KMS-11 (cell line): ENCODE measurements around the gene MGAT3.

Experiments
- H2AFZ ChIP-seq: fragments of 200-600 bp; sonication (generic); 2 replicates; pipeline ENCODE4 v1.6.1; 2016; ENCODE audit warnings: antibody characterized with exemption, mixed run types, low read depth
- H3K27ac ChIP-seq: fragments of 200-600 bp; sonication (generic); 2 replicates; pipeline ENCODE4 v1.6.1; 2016; ENCODE audit warnings: mild to moderate bottlenecking, mixed run types
- H3K27me3 ChIP-seq: fragments of 200-600 bp; sonication (generic); 2 replicates; pipeline ENCODE4 v1.6.1; 2017; ENCODE audit warnings: mild to moderate bottlenecking, low read depth, mixed run types, moderate library complexity; ENCODE audit not compliant: insufficient read depth
- H3K36me3 ChIP-seq: fragments of 200-600 bp; sonication (generic); 2 replicates; pipeline ENCODE4 v1.6.1; 2017; ENCODE audit warnings: mild to moderate bottlenecking, mixed run types; ENCODE audit not compliant: insufficient read depth
- H3K4me1 ChIP-seq: fragments of 200-600 bp; sonication (generic); 2 replicates; pipeline ENCODE4 v1.6.1; 2016; ENCODE audit warnings: mild to moderate bottlenecking, low read depth, mixed run types; ENCODE audit not compliant: poor library complexity, severe bottlenecking
- H3K4me2 ChIP-seq: fragments of 200-600 bp; sonication (generic); 2 replicates; pipeline ENCODE4 v1.7.0; 2016; ENCODE audit warnings: mild to moderate bottlenecking, mixed run types
- H3K4me3 ChIP-seq: fragments of 200-600 bp; sonication (generic); IDR thresholded peaks from 2 replicates; pipeline ENCODE4 v1.6.1; 2017; ENCODE audit warnings: low read depth, low read length, mixed read lengths; ENCODE audit not compliant: insufficient read depth
- H3K79me2 ChIP-seq: fragments of 200-600 bp; sonication (generic); 2 replicates; pipeline ENCODE4 v1.6.1; 2016; ENCODE audit warnings: low read depth, mixed run types; ENCODE audit not compliant: insufficient read depth
- H3K9ac ChIP-seq: fragments of 200-600 bp; sonication (generic); 2 replicates; pipeline ENCODE4 v1.6.1; 2016; ENCODE audit warnings: mild to moderate bottlenecking, mixed run types
- H4K20me1 ChIP-seq: fragments of 200-600 bp; sonication (generic); 2 replicates; pipeline ENCODE4 v1.6.1; 2016; ENCODE audit warnings: mild to moderate bottlenecking, mixed run types; ENCODE audit not compliant: insufficient read depth
- CTCF ChIP-seq: fragments of 200-600 bp; sonication (generic); conservative IDR thresholded peaks from 2 replicates; pipeline ENCODE4 v1.6.1; 2017; ENCODE audit warnings: low read depth, mild to moderate bottlenecking, antibody characterized with exemption, low read length, moderate library complexity, mixed read lengths

Gene MGAT3

GRCh38 chr22:39494471-39495120 is 37.8 kb downstream of the MGAT3 start:
- no peaks in the 10 kb centered on the region; the same call in 1 of the 2 replicates for H4K20me1 ChIP-seq
- no peaks in the 10 kb centered on the region for H3K79me2 ChIP-seq
- H3K4me3 ChIP-seq = no peak overlapping the region
- no peaks in the 10 kb centered on the region for H3K27me3 ChIP-seq
- no peak overlapping the region for H3K27ac ChIP-seq
- H3K9ac ChIP-seq = no peak overlapping the region
- no peaks in the 10 kb centered on the region for H3K36me3 ChIP-seq
- H3K4me1 ChIP-seq = peaks cover 15% of the 10 kb centered on the region
- TF ChIP-seq CTCF = no peak
- H3K4me2 ChIP-seq = no peak overlapping the region
- no peak overlapping the region for H2AFZ ChIP-seq

- Histone ChIP-seq H3K4me2 (no peak overlapping the region), H3K4me1 (peaks cover 9% of the 10 kb centered on the region), H3K36me3 (no peaks in the 10 kb centered on the region), H3K27ac (no peak overlapping the region), H3K27me3 (no peaks in the 10 kb centered on the region), H3K79me2 (no peaks in the 10 kb centered on the region), H3K4me3 (no peak overlapping the region), H3K9ac (no peak overlapping the region), H2AFZ (peak overlapping the region; percentile 52; the same call in 1 of the 2 replicates), H4K20me1 (no peaks in the 10 kb centered on the region)
- peak; percentile 76 for TF ChIP-seq CTCF
Observed at GRCh38 chr22:39496131-39496838, 39.5 kb downstream of the MGAT3 start.

GRCh38 chr22:39497429-39497828 is 40.6 kb downstream of the MGAT3 start:
- Histone ChIP-seq H3K79me2 (peaks cover 3% of the 10 kb centered on the region; the same call in 1 of the 2 replicates), H2AFZ (no peak overlapping the region), H4K20me1 (no peaks in the 10 kb centered on the region), H3K4me1 (peaks cover 12% of the 10 kb centered on the region), H3K4me3 (no peak overlapping the region), H3K9ac (no peak overlapping the region), H3K4me2 (no peak overlapping the region), H3K27me3 (no peaks in the 10 kb centered on the region), H3K36me3 (no peaks in the 10 kb centered on the region), H3K27ac (no peak overlapping the region)
- no peak for TF ChIP-seq CTCF

GRCh38 chr22:39498368-39498767 is 41.6 kb downstream of the MGAT3 start:
- Histone ChIP-seq H3K4me3 (no peak overlapping the region), H2AFZ (no peak overlapping the region), H3K4me2 (no peak overlapping the region), H3K4me1 (peaks cover 15% of the 10 kb centered on the region), H3K36me3 (no peaks in the 10 kb centered on the region), H3K9ac (no peak overlapping the region), H3K27me3 (no peaks in the 10 kb centered on the region), H3K79me2 (peaks cover 12% of the 10 kb centered on the region), H3K27ac (no peak overlapping the region), H4K20me1 (no peaks in the 10 kb centered on the region)
- TF ChIP-seq CTCF = no peak
